Measurements from ENCODE around the gene PCDHGA5. TPM values are rescaled to one million over a fixed set of nuclear protein-coding genes. Genes with fewer than 3 reads are reported as not detected.

PCDHGA5 gene
- total and polyA plus RNA-seq, 2 of the 8 experiments (the other 6 are each of a cell fraction or from before 2014, with no cell fraction given): 1.1 to 1.3 TPM

- Histone ChIP-seq H2AFZ (ENCODE audit: low read length) (no peak overlapping the region), H3K79me1 (ENCODE audit: low read depth, low read length) (no peaks in the 10 kb centered on the region), H3K14ac (ENCODE audit: insufficient read length) (no peak overlapping the region), H3K27ac (ENCODE audit: low read depth, low read length) (no peak overlapping the region), H3K18ac (ENCODE audit: extremely low read depth, low read length) (no peak overlapping the region), H3K9me3 (ENCODE audit: insufficient read depth in 2 of 2, low read depth in 1 of 2, low read length in 1 of 2) (peaks cover 2 to 11% of the 10 kb centered on the region in 2 experiments; a peak in 2 of 4 replicates), H3K4ac (replicated peaks; ENCODE audit: insufficient read length, low read depth, low read length) (no peak overlapping the region), H2AK5ac (ENCODE audit: low read depth, low read length) (peak overlapping the region; percentile 70; the same call in 1 of the 2 replicates), H3K56ac (replicated peaks; ENCODE audit: insufficient read length, low read depth, low read length) (no peak overlapping the region), H4K91ac (replicated peaks; ENCODE audit: insufficient read length, low read length) (no peak overlapping the region), H3K9ac (replicated peaks in 1 of 4; ENCODE audit: extremely low read depth in 1 of 4, low read depth in 3 of 4, low read length in 3 of 4) (no peak overlapping the region), H3K79me2 (ENCODE audit: control insufficient read depth in 1 of 2, insufficient read depth in 2 of 2, low read length in 2 of 2) (no peaks in the 10 kb centered on the region), H3K36me3 (ENCODE audit: control insufficient read depth in 2 of 4, insufficient read depth in 4 of 4, low read length in 3 of 4) (peaks cover 0 to 3% (median 0%) of the 10 kb centered on the region in 4 experiments; a peak in 1 of 8 replicates), H2BK12ac (ENCODE audit: low read depth, low read length) (no peak overlapping the region), H2BK15ac (ENCODE audit: low read length) (no peak overlapping the region), H3K4me3 (ENCODE audit: extremely low read depth in 1 of 4, insufficient read depth in 2 of 4, low read depth in 3 of 4, low read length in 4 of 4) (no peak overlapping the region), H3K4me1 (replicated peaks in 1 of 4; ENCODE audit: control insufficient read depth in 3 of 4, insufficient read depth in 4 of 4, low read length in 3 of 4) (no peaks in the 10 kb centered on the region), H4K5ac (ENCODE audit: insufficient read length, low read depth, low read length) (no peak overlapping the region), H3K23ac (ENCODE audit: insufficient read length) (no peak overlapping the region), H2BK5ac (ENCODE audit: low read depth, low read length) (no peak overlapping the region), H3K4me2 (ENCODE audit: insufficient read depth in 1 of 2, low read depth in 2 of 2, low read length in 2 of 2) (no peak overlapping the region), H4K20me1 (replicated peaks in 1 of 2; ENCODE audit: control insufficient read depth in 1 of 2, insufficient read depth in 2 of 2, low read length in 2 of 2) (peaks cover 0 to 1% of the 10 kb centered on the region in 2 experiments), H2BK20ac (ENCODE audit: low read length) (no peak overlapping the region), H3K27me3 (replicated peaks in 1 of 4; ENCODE audit: control insufficient read depth in 3 of 4, extremely low read depth in 1 of 4, insufficient read depth in 3 of 4, low read length in 3 of 4) (peaks cover 0 to 10% (median 6%) of the 10 kb centered on the region in 4 experiments; a peak in 6 of 7 replicates), H2BK120ac (replicated peaks; ENCODE audit: low read depth, low read length) (no peak overlapping the region), H3K23me2 (ENCODE audit: low read depth, low read length) (peaks cover 2% of the 10 kb centered on the region; the same call in 1 of the 2 replicates), H4K8ac (ENCODE audit: extremely low read depth, insufficient read depth, low read length) (no peak overlapping the region)
- FAIRE-seq (no peak), DNase-seq (ENCODE audit: low read depth in 1 of 2, low spot score in 2 of 2) (no peak)
- CTCF ChIA-PET (ENCODE audit: partially characterized antibody): interaction anchor here (0.7 to 23.3 kb wide), 6 partner anchors 9 to 187 kb away, joined by 3 to 1236 read pairs (median 3); partner anchors contain the start of genes PCDHB14 and PCDHGC5
- no peak for TF ChIP-seq EZH2 (IDR thresholded peaks at IDR 0.05; ENCODE audit: low read depth, low read length, severe bottlenecking)
- no peak for TF ChIP-seq GABPA (IDR thresholded peaks at IDR 0.05; ENCODE audit: borderline replicate concordance, insufficient read depth, low read length)
- TF ChIP-seq CEBPB (IDR thresholded peaks at IDR 0.05; ENCODE audit: low read depth, low read length): 0 out of 2 replicates have a peak, but pooled peaks have one; percentile 34
- 95% methylated on average over 62 of the region's 64 CpGs; no CpG with 5 or more reads in 1 of the 2 experiments for WGBS, 2 experiments (ENCODE audit: extremely low coverage in 1 of 2, insufficient coverage in 1 of 2, insufficient read length in 1 of 2, insufficient replicate concordance in 2 of 2, low coverage in 1 of 2, low lambda C conversion rate in 2 of 2, missing lambda C conversion rate in 1 of 2)
- POLR2A ChIA-PET (ENCODE audit: partially characterized antibody): no interaction called here
These were observed 45.8 kb downstream of the PCDHGA5 start for GRCh38 chr5:141409598-141410306.

All from H1 (cell line).